IPS-15b (cell line): ENCODE data around the gene ENDOG.
A peak's percentile ranks its signal among the peaks of the same experiment; 100 is the strongest.

Experiments
- H3K27me3 ChIP-seq: one replicate; pipeline ENCODE4 v1.6.1; 2013; ENCODE audit warnings: low read length; ENCODE audit not compliant: control insufficient read depth, insufficient read depth
- H3K36me3 ChIP-seq: one replicate; pipeline ENCODE4 v1.6.1; 2013; ENCODE audit warnings: low read length; ENCODE audit not compliant: control insufficient read depth, insufficient read depth
- H3K4me1 ChIP-seq: one replicate; pipeline ENCODE4 v1.6.1; 2013; ENCODE audit warnings: mild to moderate bottlenecking, low read length; ENCODE audit not compliant: control insufficient read depth, insufficient read depth
- H3K4me3 ChIP-seq: one replicate; pipeline ENCODE4 v1.5.1; 2013; ENCODE audit warnings: low read depth, low read length
- H3K9ac ChIP-seq: one replicate; pipeline ENCODE4 v1.6.1; 2013; ENCODE audit warnings: low read depth, mild to moderate bottlenecking, low read length
- H3K9me3 ChIP-seq: one replicate; pipeline ENCODE4 v1.6.1; 2013; ENCODE audit warnings: mild to moderate bottlenecking, low read length; ENCODE audit not compliant: control insufficient read depth, insufficient read depth

ENDOG gene

GRCh38 chr9:128823362-128823902, 5.1 kb downstream of the ENDOG start:
- no peak overlapping the region for H3K9ac ChIP-seq
- no peaks in the 10 kb centered on the region for H3K27me3 ChIP-seq
- no peak overlapping the region for H3K4me3 ChIP-seq
- H3K36me3 ChIP-seq: peaks cover 64% of the 10 kb centered on the region
- H3K9me3 ChIP-seq: no peaks in the 10 kb centered on the region
- no peaks in the 10 kb centered on the region for H3K4me1 ChIP-seq

- Histone ChIP-seq H3K36me3 (peaks cover 64% of the 10 kb centered on the region), H3K9me3 (no peaks in the 10 kb centered on the region), H3K27me3 (no peaks in the 10 kb centered on the region), H3K4me1 (no peaks in the 10 kb centered on the region), H3K9ac (no peak overlapping the region), H3K4me3 (no peak overlapping the region)
Observed at GRCh38 chr9:128823903-128824406, 5.7 kb downstream of the ENDOG start.

- Histone ChIP-seq H3K27me3 (no peaks in the 10 kb centered on the region), H3K36me3 (peaks cover 64% of the 10 kb centered on the region), H3K9me3 (no peaks in the 10 kb centered on the region), H3K4me1 (no peaks in the 10 kb centered on the region), H3K4me3 (no peak overlapping the region), H3K9ac (no peak overlapping the region)
Observed at GRCh38 chr9:128824911-128825310, 6.6 kb downstream of the ENDOG start.

- no peak overlapping the region for H3K9ac ChIP-seq
- H3K36me3 ChIP-seq: peaks cover 61% of the 10 kb centered on the region
- H3K9me3 ChIP-seq: no peaks in the 10 kb centered on the region
- no peak overlapping the region for H3K4me3 ChIP-seq
- H3K27me3 ChIP-seq: no peaks in the 10 kb centered on the region
- H3K4me1 ChIP-seq: no peaks in the 10 kb centered on the region
Observed at GRCh38 chr9:128825923-128826700, 7.8 kb downstream of the ENDOG start.

- H3K4me1 ChIP-seq: no peaks in the 10 kb centered on the region
- H3K36me3 ChIP-seq: peaks cover 42% of the 10 kb centered on the region
- H3K9me3 ChIP-seq: no peaks in the 10 kb centered on the region
- H3K27me3 ChIP-seq: no peaks in the 10 kb centered on the region
- peak overlapping the region; percentile 76 for H3K4me3 ChIP-seq
- no peak overlapping the region for H3K9ac ChIP-seq
Observed at GRCh38 chr9:128828267-128828666, 10.0 kb downstream of the ENDOG start.

GRCh38 chr9:128828719-128829452, 10.6 kb downstream of the ENDOG start:
- Histone ChIP-seq H3K4me3 (peak overlapping the region; percentile 76), H3K4me1 (no peaks in the 10 kb centered on the region), H3K27me3 (no peaks in the 10 kb centered on the region), H3K36me3 (peaks cover 40% of the 10 kb centered on the region), H3K9ac (peak overlapping the region; percentile 84), H3K9me3 (no peaks in the 10 kb centered on the region)

GRCh38 chr9:128829477-128830251, 11.4 kb downstream of the ENDOG start, which contains the start of gene SPOUT1:
Gene SPOUT1 (minus strand): TSS chr9:128829794. CDS start chr9:128829780, 14 bp downstream.
- peak within 1 kb of the TSS; percentile 76 for H3K4me3 ChIP-seq
- H3K27me3 ChIP-seq: no peaks in the 10 kb centered on the region
- H3K9me3 ChIP-seq: no peaks in the 10 kb centered on the region
- no peaks in the 10 kb centered on the region for H3K4me1 ChIP-seq
- H3K36me3 ChIP-seq: peaks cover 32% of the 10 kb centered on the region
- peak within 1 kb of the TSS; percentile 84 for H3K9ac ChIP-seq

GRCh38 chr9:128833696-128834095, 15.4 kb downstream of the ENDOG start:
- H3K9ac ChIP-seq: no peak overlapping the region
- no peaks in the 10 kb centered on the region for H3K9me3 ChIP-seq
- H3K27me3 ChIP-seq: no peaks in the 10 kb centered on the region
- no peak overlapping the region for H3K4me3 ChIP-seq
- H3K4me1 ChIP-seq: no peaks in the 10 kb centered on the region
- peaks cover 20% of the 10 kb centered on the region for H3K36me3 ChIP-seq

- no peaks in the 10 kb centered on the region for H3K4me1 ChIP-seq
- no peak overlapping the region for H3K4me3 ChIP-seq
- peaks cover 20% of the 10 kb centered on the region for H3K36me3 ChIP-seq
- H3K9me3 ChIP-seq: no peaks in the 10 kb centered on the region
- no peaks in the 10 kb centered on the region for H3K27me3 ChIP-seq
- H3K9ac ChIP-seq: no peak overlapping the region
Observed at GRCh38 chr9:128835246-128836210, 17.2 kb downstream of the ENDOG start.

- Histone ChIP-seq H3K4me3 (no peak overlapping the region), H3K4me1 (no peaks in the 10 kb centered on the region), H3K9me3 (no peaks in the 10 kb centered on the region), H3K36me3 (peaks cover 20% of the 10 kb centered on the region), H3K27me3 (no peaks in the 10 kb centered on the region), H3K9ac (no peak overlapping the region)
Observed at GRCh38 chr9:128836509-128837145, 18.3 kb downstream of the ENDOG start.
